Ectodermal cell (in vitro differentiated cells): Measurements from ENCODE around the gene THEMIS.

Experiments used
- H3K27ac ChIP-seq: 2 replicates; pipeline ENCODE4 v1.7.0; 2013; ENCODE audit warnings: mild to moderate bottlenecking, low read depth, low read length; ENCODE audit not compliant: insufficient read depth, poor library complexity, severe bottlenecking
- H3K27me3 ChIP-seq: 2 replicates; pipeline ENCODE4 v1.7.0; 2013; ENCODE audit warnings: mild to moderate bottlenecking, low read length; ENCODE audit not compliant: insufficient read depth, control insufficient read depth, poor library complexity, severe bottlenecking
- H3K36me3 ChIP-seq: one replicate; pipeline ENCODE4 v1.7.0; 2013; ENCODE audit warnings: low read length; ENCODE audit not compliant: control insufficient read depth, insufficient read depth
- H3K4me1 ChIP-seq: one replicate; pipeline ENCODE4 v1.7.0; 2013; ENCODE audit warnings: low read length; ENCODE audit not compliant: control insufficient read depth, insufficient read depth
- H3K4me3 ChIP-seq: 2 replicates; pipeline ENCODE4 v1.7.0; 2013; ENCODE audit warnings: low read depth, low read length, control low read depth; ENCODE audit not compliant: insufficient read depth
- H3K9me3 ChIP-seq: 2 replicates; pipeline ENCODE4 v1.7.0; 2013; ENCODE audit warnings: mild to moderate bottlenecking, low read length, moderate library complexity; ENCODE audit not compliant: control insufficient read depth
- WGBS, 2 experiments: methylation state at CpG; one replicate each; pipeline ENCODE4 v1.1.7; 2013; ENCODE audit warnings: missing lambda C conversion rate in 2 of 2; 5-methylcytosine and 5-hydroxymethylcytosine counted together

The THEMIS gene

DNA sequence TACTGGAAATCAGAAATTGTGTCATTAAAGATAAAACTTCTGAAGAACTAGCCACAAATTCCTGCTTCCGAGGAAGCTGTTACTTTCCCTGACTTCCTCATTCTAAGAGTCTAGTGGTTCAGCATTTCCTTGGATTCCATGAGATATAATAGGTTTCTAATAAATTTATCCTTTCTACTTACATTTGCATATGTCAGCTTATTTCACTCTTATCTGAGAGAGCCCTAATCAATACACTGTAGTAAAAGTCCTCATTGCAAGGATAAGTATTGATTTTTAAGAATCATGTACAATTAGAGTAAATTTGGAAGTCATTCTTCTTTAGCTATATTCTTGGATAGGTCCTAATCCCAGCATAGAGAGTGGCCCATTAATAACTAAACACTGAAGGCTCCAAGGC, 16.9 kb upstream of the THEMIS start:
- Histone ChIP-seq H3K4me3 (no peak overlapping the region), H3K4me1 (no peaks in the 10 kb centered on the region), H3K27ac (no peak overlapping the region), H3K27me3 (no peaks in the 10 kb centered on the region), H3K9me3 (no peaks in the 10 kb centered on the region), H3K36me3 (no peaks in the 10 kb centered on the region)
- WGBS, 2 experiments, result 92 to 94% methylated on average over 1 of the region's 1 CpG

DNA sequence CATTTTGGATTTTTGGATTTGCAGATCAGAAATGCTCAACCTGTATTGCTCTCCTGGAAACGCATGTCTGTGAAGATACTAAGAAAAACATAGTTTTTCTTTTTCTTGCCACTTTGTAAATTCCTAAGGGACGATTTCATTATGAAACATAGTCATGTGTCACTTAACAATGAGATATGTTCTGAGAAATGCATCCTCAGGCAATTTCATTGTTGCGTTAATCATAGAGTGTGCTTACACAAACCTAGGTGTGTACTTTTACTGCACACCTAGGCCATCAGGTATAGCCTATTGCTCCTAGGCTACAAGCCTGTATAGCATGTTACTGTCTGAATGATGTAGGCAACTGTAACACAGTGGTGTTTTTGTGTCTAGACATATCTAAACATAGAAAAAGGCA, 13.4 kb upstream of the THEMIS start:
- WGBS, 2 experiments, result 95% methylated on average over 2 to 3 of the region's 3 CpGs
- Histone ChIP-seq H3K9me3 (no peaks in the 10 kb centered on the region), H3K27ac (no peak overlapping the region), H3K4me3 (no peak overlapping the region), H3K36me3 (no peaks in the 10 kb centered on the region), H3K4me1 (no peaks in the 10 kb centered on the region), H3K27me3 (no peaks in the 10 kb centered on the region)

DNA sequence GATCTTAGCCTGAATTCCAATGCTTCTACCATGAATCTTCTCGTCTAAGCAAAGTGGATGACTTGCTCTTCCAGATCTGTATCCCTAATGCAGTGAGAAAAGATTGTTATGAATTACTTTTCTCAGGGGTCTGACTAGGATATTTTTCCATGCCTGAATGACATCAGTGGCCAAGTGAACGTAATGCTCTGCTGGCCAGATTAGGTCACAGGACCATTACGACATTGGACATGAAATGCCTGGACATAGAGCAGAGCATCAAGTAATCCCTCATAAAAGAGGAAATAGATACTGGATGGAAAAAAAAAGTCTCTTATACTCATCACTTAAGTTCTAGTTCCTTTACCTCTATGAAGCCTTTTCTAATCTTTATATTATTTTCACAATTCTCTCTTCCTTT, 12.1 kb upstream of the THEMIS start:
- no peaks in the 10 kb centered on the region for H3K36me3 ChIP-seq
- no peaks in the 10 kb centered on the region for H3K4me1 ChIP-seq
- no peak overlapping the region for H3K27ac ChIP-seq
- no peak overlapping the region for H3K4me3 ChIP-seq
- 77 to 78% methylated on average over 3 of the region's 3 CpGs for WGBS, 2 experiments
- no peaks in the 10 kb centered on the region for H3K27me3 ChIP-seq
- H3K9me3 ChIP-seq, result no peaks in the 10 kb centered on the region

DNA sequence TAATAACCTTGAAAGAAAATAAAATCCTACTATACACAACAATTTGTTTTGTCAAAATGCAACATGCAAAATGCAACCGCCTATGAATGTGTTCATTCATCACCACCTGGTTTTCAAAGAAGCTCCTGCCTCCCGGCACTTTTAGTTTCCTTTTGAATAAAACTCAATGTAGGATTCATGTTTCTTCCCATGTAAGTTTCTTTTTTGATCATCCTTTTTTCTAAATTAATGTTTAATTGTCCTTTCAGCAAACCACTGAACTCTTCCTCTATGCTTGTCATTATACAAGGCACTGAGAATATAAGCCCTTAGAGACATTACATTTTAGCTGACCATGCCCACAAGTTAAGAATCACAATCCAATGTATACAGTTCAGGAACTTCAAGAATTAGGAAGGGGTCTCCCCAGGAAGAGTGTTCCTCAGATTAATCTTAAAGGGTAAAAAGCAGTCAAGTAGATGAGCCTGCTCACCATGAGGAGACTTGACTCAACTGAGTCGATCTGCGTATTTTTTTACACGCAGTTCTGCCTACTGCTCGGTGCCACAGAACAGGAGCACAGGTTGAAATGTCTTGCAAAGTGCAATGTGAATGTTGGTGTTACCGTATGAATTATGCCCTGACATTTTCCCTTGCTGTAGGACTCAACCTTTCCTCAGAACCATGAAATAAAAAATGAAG, 7.2 kb upstream of the THEMIS start:
- Histone ChIP-seq H3K36me3 (no peaks in the 10 kb centered on the region), H3K27me3 (no peaks in the 10 kb centered on the region), H3K27ac (no peak overlapping the region), H3K4me3 (no peak overlapping the region), H3K9me3 (no peaks in the 10 kb centered on the region), H3K4me1 (no peaks in the 10 kb centered on the region)
- 91 to 96% methylated on average over 7 of the region's 7 CpGs for WGBS, 2 experiments

DNA sequence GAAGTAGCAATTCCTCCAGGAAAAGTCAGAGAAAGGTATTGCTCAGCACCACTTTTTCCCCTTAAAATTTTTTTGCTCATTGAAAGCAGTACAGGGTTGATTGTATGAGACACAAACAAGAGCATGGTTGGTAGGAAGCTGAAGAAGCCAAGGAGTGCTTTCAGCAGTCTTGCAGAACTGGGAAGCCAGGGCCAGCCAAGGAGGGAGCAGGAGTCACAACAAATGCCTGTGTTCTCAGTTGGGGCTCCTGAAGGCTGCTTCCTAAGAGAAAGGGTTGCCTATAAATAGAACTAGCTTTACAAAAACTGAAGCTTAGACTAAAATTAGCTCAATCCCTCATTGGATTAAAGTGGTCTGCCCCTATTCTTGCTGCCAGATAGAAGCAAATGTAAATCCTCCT, 3.3 kb upstream of the THEMIS start:
- H3K27me3 ChIP-seq, result no peaks in the 10 kb centered on the region

DNA sequence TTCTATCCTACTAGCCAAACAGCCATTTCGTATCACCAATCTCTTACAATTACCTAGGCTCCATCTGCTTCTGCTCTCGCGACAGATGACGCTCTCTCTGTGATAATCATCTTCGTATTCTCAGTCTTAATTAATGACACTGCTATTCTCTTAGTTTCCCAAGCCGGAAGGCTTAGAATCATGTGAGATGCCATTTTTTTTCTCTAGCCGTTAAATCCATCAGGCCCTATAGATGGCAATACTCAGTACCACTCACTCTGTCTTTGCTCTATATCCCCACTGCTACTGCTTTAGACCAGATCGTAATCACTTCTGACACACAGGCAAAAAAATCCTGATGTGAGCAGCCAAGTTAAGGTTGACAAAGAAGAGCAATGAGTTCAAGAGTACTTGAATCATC, 2.1 kb upstream of the THEMIS start:
- no peaks in the 10 kb centered on the region for H3K36me3 ChIP-seq
- H3K4me3 ChIP-seq, result no peak overlapping the region
- 97 to 98% methylated on average over 8 of the region's 8 CpGs for WGBS, 2 experiments

More for the DNA sequence above, 3.3 kb upstream of the THEMIS start:
- H3K36me3 ChIP-seq, result no peaks in the 10 kb centered on the region
- H3K4me1 ChIP-seq, result no peaks in the 10 kb centered on the region
- H3K27ac ChIP-seq, result no peak overlapping the region
- H3K4me3 ChIP-seq, result no peak overlapping the region
- H3K9me3 ChIP-seq, result no peaks in the 10 kb centered on the region

DNA sequence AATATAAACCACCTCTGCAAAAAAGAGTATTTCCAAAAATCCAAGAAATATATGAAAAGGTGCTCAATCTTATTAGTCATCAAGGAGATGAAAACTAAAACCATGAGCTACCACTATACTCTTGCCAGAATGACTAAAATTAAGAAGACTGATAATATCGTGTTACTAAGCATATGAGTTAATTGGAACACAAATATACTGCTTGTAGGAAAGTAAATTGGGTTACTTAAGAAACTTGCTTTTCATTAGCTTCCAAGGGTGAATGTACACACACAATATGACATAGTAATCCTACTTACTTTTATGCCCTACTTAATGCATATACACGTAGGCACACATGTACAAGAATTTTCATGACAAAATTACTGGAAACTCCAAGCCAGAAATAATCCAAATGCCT, 3.4 kb downstream of the THEMIS start:
- WGBS, 2 experiments, result 80 to 100% methylated on average over 1 of the region's 2 CpGs

More for the DNA sequence above, 2.1 kb upstream of the THEMIS start:
- H3K4me1 ChIP-seq, result no peaks in the 10 kb centered on the region
- H3K9me3 ChIP-seq, result no peaks in the 10 kb centered on the region
- H3K27ac ChIP-seq, result no peak overlapping the region
- no peaks in the 10 kb centered on the region for H3K27me3 ChIP-seq

DNA sequence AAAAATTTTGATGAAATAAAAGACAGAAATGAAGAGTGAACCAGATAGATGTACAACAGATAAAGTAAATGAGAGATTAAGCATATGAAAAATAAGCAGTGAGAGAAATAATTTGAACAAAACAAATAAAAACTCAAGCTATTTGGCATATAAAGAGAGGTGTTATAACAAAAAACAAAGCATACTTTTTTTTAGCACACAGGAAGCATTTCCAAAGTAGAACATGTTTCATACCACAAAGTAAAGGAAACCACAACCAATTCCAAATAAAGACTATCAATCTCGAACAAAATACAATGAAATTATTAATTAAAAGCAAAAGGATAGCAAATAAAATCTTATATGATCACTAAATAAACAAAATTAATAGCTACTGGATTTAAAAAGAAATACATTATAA, 6.8 kb downstream of the THEMIS start:
- WGBS, 2 experiments, result no CpG with 5 or more reads among the region's 1 CpG
- Histone ChIP-seq H3K4me3 (no peak overlapping the region), H3K9me3 (no peaks in the 10 kb centered on the region), H3K36me3 (no peaks in the 10 kb centered on the region), H3K4me1 (no peaks in the 10 kb centered on the region), H3K27ac (no peak overlapping the region), H3K27me3 (no peaks in the 10 kb centered on the region)

More for the DNA sequence above, 3.4 kb downstream of the THEMIS start:
- Histone ChIP-seq H3K4me3 (no peak overlapping the region), H3K27ac (no peak overlapping the region), H3K27me3 (no peaks in the 10 kb centered on the region), H3K9me3 (no peaks in the 10 kb centered on the region), H3K4me1 (no peaks in the 10 kb centered on the region), H3K36me3 (no peaks in the 10 kb centered on the region)

DNA sequence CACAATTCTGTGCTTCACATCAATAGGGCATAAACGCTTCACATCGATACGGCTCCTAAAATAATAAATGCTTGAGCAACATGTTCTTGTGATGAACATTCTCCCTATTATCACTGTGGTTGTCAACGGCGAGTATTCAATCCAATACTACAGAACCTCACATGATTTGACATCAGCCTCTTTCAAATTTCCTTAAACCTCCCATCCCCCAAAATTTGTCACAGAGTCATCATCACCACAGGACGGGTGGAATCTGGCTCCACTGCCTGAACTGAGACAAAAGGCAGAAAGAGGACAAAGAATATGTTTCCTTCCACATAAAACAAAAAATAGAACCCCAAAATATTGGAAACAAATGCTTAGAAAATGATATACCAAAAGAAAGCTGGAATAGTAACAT, 7.3 kb downstream of the THEMIS start:
- no peak overlapping the region for H3K4me3 ChIP-seq
- H3K36me3 ChIP-seq, result no peaks in the 10 kb centered on the region
- no peak overlapping the region for H3K27ac ChIP-seq
- no peaks in the 10 kb centered on the region for H3K4me1 ChIP-seq
- no peaks in the 10 kb centered on the region for H3K9me3 ChIP-seq
- H3K27me3 ChIP-seq, result no peaks in the 10 kb centered on the region
- WGBS, 2 experiments, result 75 to 80% methylated on average over 6 of the region's 6 CpGs

DNA sequence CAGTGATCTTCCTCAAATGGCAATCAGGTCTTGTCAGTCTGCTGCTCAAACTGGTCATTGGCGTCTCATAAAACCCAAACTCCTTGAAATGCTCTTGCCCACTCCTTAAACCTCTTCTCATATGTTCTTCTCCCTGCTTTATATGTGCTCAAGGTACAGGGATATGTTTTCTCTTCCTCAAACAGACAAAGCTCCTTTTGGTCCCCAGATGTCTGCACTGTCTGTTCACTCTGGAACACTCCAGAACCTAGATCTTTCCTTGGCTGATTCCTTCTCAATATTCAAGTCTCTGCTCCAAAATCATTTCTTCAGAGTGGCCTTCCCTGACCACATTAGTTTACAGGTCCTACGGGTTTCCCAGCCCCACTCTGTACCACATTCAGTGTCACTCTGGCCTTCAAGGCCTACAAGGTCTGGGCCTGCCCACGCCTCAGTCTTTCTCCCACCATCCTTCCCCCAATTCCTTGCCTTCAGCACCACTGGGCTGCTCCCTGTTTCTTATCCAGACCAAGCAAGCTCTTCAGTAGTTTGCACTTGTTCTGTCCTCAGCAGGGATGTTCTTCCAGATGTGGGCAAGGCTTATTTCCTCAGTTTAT, 9.0 kb downstream of the THEMIS start:
- Histone ChIP-seq H3K9me3 (no peaks in the 10 kb centered on the region), H3K27me3 (no peaks in the 10 kb centered on the region), H3K27ac (no peak overlapping the region), H3K36me3 (no peaks in the 10 kb centered on the region), H3K4me3 (no peak overlapping the region), H3K4me1 (no peaks in the 10 kb centered on the region)
- WGBS, 2 experiments, result 93 to 95% methylated on average over 3 of the region's 3 CpGs
